ENCODE data around the gene JMJD1C. TPM values are rescaled to one million over a fixed set of nuclear protein-coding genes. Genes with fewer than 3 reads are reported as not detected.

The JMJD1C gene
- total and polyA plus RNA-seq, 2 donors (not counting 3 experiments of a cell fraction or from before 2014, with no cell fraction given), result 32.1 to 97.1 TPM

DNA sequence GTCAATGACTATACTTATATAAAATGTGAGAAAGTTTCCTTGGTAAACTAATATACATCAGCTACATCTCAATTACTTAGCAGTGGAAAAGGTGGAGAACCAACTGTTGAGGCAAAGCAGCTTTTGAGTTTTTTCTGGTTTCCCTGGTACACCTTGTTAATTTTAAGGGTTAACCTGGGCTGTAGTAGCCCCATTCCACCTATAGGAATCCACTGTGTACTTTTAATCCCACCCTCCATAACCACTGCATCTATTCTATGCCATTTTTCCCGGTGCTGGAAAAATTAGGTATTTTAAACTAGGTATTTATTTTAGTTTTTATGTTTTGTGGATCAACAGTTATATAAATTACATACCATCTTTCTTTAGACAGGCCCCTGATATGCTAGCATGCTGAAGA lies 290.2 kb downstream of the JMJD1C start:
- Histone ChIP-seq H3K4me3 (replicated peaks in 1 of 3; ENCODE audit: insufficient read depth in 1 of 3, low read depth in 1 of 3, low read length in 3 of 3) (no peak overlapping the region), H3K9ac (replicated peaks; ENCODE audit: extremely low read depth, insufficient read depth, low read length) (no peak overlapping the region), H3K9me3 (replicated peaks; ENCODE audit: control insufficient read depth, insufficient read depth, low read length) (no peaks in the 10 kb centered on the region), H3K79me2 (ENCODE audit: control insufficient read depth, insufficient read depth, low read length) (peaks cover 1% of the 10 kb centered on the region), H3K9me1 (replicated peaks; ENCODE audit: control insufficient read depth, extremely low read depth, insufficient read depth, low read length) (no peaks in the 10 kb centered on the region), H3K36me3 (ENCODE audit: control insufficient read depth in 2 of 2, extremely low read depth in 1 of 2, insufficient read depth in 2 of 2, low read length in 2 of 2) (peaks cover 5 to 44% of the 10 kb centered on the region in 2 experiments), H4K20me1 (replicated peaks; ENCODE audit: control insufficient read depth, extremely low read depth, insufficient read depth, low read length) (no peaks in the 10 kb centered on the region), H3K27ac (ENCODE audit: insufficient read depth, low read depth, low read length) (no peak overlapping the region), H3K4me2 (ENCODE audit: insufficient read depth, low read length) (no peak overlapping the region), H2AFZ (ENCODE audit: low read depth, low read length) (no peak overlapping the region), H3K27me3 (ENCODE audit: control insufficient read depth in 2 of 2, insufficient read depth in 2 of 2, low read length in 2 of 2) (no peaks in the 10 kb centered on the region), H3K4me1 (ENCODE audit: control insufficient read depth, extremely low read depth, insufficient read depth, low read length) (no peaks in the 10 kb centered on the region)
- ChIA-PET POLR2A (no interaction called here), CTCF (interaction anchor here (1.8 to 2.9 kb wide), 2 partner anchors 9 to 545 kb away, joined by 8 to 12 read pairs; no protein-coding TSS in a partner anchor)
- no peak for DNase-seq (ENCODE audit: low read depth, low spot score)
- dilution Hi-C loops (cut with MboI; ENCODE audit: extremely low pct_ligation_motif_present, low sequenced_read_pairs), result no loop called here
- TF ChIP-seq, protein P1, sequence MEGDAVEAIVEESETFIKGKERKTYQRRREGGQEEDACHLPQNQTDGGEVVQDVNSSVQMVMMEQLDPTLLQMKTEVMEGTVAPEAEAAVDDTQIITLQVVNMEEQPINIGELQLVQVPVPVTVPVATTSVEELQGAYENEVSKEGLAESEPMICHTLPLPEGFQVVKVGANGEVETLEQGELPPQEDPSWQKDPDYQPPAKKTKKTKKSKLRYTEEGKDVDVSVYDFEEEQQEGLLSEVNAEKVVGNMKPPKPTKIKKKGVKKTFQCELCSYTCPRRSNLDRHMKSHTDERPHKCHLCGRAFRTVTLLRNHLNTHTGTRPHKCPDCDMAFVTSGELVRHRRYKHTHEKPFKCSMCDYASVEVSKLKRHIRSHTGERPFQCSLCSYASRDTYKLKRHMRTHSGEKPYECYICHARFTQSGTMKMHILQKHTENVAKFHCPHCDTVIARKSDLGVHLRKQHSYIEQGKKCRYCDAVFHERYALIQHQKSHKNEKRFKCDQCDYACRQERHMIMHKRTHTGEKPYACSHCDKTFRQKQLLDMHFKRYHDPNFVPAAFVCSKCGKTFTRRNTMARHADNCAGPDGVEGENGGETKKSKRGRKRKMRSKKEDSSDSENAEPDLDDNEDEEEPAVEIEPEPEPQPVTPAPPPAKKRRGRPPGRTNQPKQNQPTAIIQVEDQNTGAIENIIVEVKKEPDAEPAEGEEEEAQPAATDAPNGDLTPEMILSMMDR (IDR thresholded peaks at IDR 0.05; ENCODE audit: extremely low read depth in 1 of 2, insufficient read depth in 1 of 2, low read depth in 1 of 2, low read length in 2 of 2), result no peak
- TF ChIP-seq EZH2 (IDR thresholded peaks at IDR 0.05; ENCODE audit: borderline replicate concordance, low read depth, low read length, severe bottlenecking) (no peak), FOS (IDR thresholded peaks at IDR 0.05; ENCODE audit: borderline replicate concordance, insufficient read depth, low read length) (no peak), POLR2AphosphoS5 (IDR thresholded peaks at IDR 0.05; ENCODE audit: insufficient read depth, low read depth, low read length) (no peak), POLR2A (IDR thresholded peaks at IDR 0.05; ENCODE audit: low read depth, low read length) (no peak), JUN (IDR thresholded peaks at IDR 0.05; ENCODE audit: borderline replicate concordance, insufficient read depth, insufficient read length, low read depth) (no peak)
- TF ChIP-seq, protein P2, sequence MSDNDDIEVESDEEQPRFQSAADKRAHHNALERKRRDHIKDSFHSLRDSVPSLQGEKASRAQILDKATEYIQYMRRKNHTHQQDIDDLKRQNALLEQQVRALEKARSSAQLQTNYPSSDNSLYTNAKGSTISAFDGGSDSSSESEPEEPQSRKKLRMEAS (IDR thresholded peaks at IDR 0.05; ENCODE audit: insufficient read depth, insufficient read length), result no peak
- FAIRE-seq, result no peak
- intact Hi-C loops (cut with micrococcal nuclease), result no loop called here
- BruUV-seq (replicated peaks), result no TSS peak

Measured in endothelial cell of umbilical vein (primary cell).